Trophoblast cell (in vitro differentiated cells and primary cell): ENCODE data around the gene SULT1E1.
A peak's percentile ranks its signal among the peaks of the same experiment; 100 is the strongest.

Source experiments
- DNase-seq, 2 donors: peaks; one replicate each; pipeline ENCODE4 v3.0.0-alpha.2; 2016
- H2AFZ ChIP-seq: 2 replicates; pipeline ENCODE4 v1.6.1; 2013; ENCODE audit warnings: low read length, moderate library complexity, mild to moderate bottlenecking; ENCODE audit not compliant: insufficient read depth, poor library complexity
- H2AK5ac ChIP-seq: 2 replicates; pipeline ENCODE4 v1.6.1; 2013; ENCODE audit warnings: mild to moderate bottlenecking, low read length
- H2BK120ac ChIP-seq: 2 replicates; pipeline ENCODE4 v1.6.1; 2013; ENCODE audit warnings: low read length, mild to moderate bottlenecking, moderate library complexity; ENCODE audit not compliant: insufficient read depth, poor library complexity
- H2BK12ac ChIP-seq: 2 replicates; pipeline ENCODE4 v1.6.1; 2013; ENCODE audit warnings: mild to moderate bottlenecking, low read length, moderate library complexity
- H2BK5ac ChIP-seq: 2 replicates; pipeline ENCODE4 v1.6.1; 2013; ENCODE audit warnings: low read length, low read depth, moderate library complexity, mild to moderate bottlenecking; ENCODE audit not compliant: poor library complexity
- H3K14ac ChIP-seq: 2 replicates; pipeline ENCODE4 v1.6.1; 2013; ENCODE audit warnings: mild to moderate bottlenecking, low read length
- H3K18ac ChIP-seq: 2 replicates; pipeline ENCODE4 v1.6.1; 2013; ENCODE audit warnings: mild to moderate bottlenecking, low read length
- H3K23ac ChIP-seq: 2 replicates; pipeline ENCODE4 v1.6.1; 2013; ENCODE audit warnings: low read length
- H3K27ac ChIP-seq: 2 replicates; pipeline ENCODE4 v1.5.1; 2013; ENCODE audit warnings: low read depth, mild to moderate bottlenecking, inconsistent platforms, low read length, moderate library complexity
- H3K27me3 ChIP-seq: 2 replicates; pipeline ENCODE4 v1.6.1; 2013; ENCODE audit warnings: inconsistent platforms, mild to moderate bottlenecking, low read length, moderate library complexity; ENCODE audit not compliant: insufficient read depth
- H3K36me3 ChIP-seq, 2 experiments: 1 replicate in 1 of 2; 2 replicates in 1 of 2; pipeline ENCODE4 v1.6.1; 2013; ENCODE audit warnings: low read length in 2 of 2, mild to moderate bottlenecking in 2 of 2, moderate library complexity in 1 of 2; ENCODE audit not compliant: insufficient read depth in 2 of 2, control insufficient read depth in 1 of 2
- H3K4ac ChIP-seq: 2 replicates; pipeline ENCODE4 v1.6.1; 2013; ENCODE audit warnings: low read depth, mild to moderate bottlenecking, low read length, moderate library complexity
- H3K4me1 ChIP-seq, 2 experiments: 1 replicate in 1 of 2; 2 replicates in 1 of 2; pipeline ENCODE4 v1.6.1; 2013; ENCODE audit warnings: low read length in 2 of 2, mild to moderate bottlenecking in 2 of 2, moderate library complexity in 1 of 2; ENCODE audit not compliant: insufficient read depth in 2 of 2, control insufficient read depth in 1 of 2
- H3K4me2 ChIP-seq: 2 replicates; pipeline ENCODE4 v1.6.1; 2013; ENCODE audit warnings: inconsistent platforms, mild to moderate bottlenecking, low read length, moderate library complexity
- H3K4me3 ChIP-seq: 2 replicates; pipeline ENCODE4 v1.5.1; 2013; ENCODE audit warnings: mild to moderate bottlenecking, low read depth, low read length, inconsistent platforms
- H3K79me1 ChIP-seq: one replicate; pipeline ENCODE4 v1.6.1; 2013; ENCODE audit warnings: low read length
- H3K79me2 ChIP-seq: 2 replicates; pipeline ENCODE4 v1.6.1; 2013; ENCODE audit warnings: low read length, mild to moderate bottlenecking; ENCODE audit not compliant: control insufficient read depth, insufficient read depth, poor library complexity
- H3K9ac ChIP-seq: 2 replicates; pipeline ENCODE4 v1.6.1; 2013; ENCODE audit warnings: mild to moderate bottlenecking, low read length
- H3K9me3 ChIP-seq: 2 replicates; pipeline ENCODE4 v1.6.1; 2013; ENCODE audit warnings: low read depth, mild to moderate bottlenecking, control low read depth, inconsistent platforms, low read length; ENCODE audit not compliant: insufficient read depth
- H4K12ac ChIP-seq: 2 replicates; pipeline ENCODE4 v1.6.1; 2013; ENCODE audit warnings: low read depth, mild to moderate bottlenecking, low read length, moderate library complexity
- H4K8ac ChIP-seq: 2 replicates; pipeline ENCODE4 v1.6.1; 2013; ENCODE audit warnings: low read depth, mild to moderate bottlenecking, low read length, moderate library complexity
- H4K91ac ChIP-seq: one replicate; pipeline ENCODE4 v1.6.1; 2013; ENCODE audit warnings: low read depth, mild to moderate bottlenecking, low read length, moderate library complexity
- WGBS: extraction: QIAGEN DNeasy Blood & Tissue Kit; methylation state at CpG from one replicate; pipeline ENCODE4 v1.1.7; 2013; ENCODE audit warnings: missing lambda C conversion rate; ENCODE audit not compliant: insufficient read length, insufficient coverage; ENCODE audit errors: extremely low coverage; 5-methylcytosine and 5-hydroxymethylcytosine counted together

SULT1E1 gene

GRCh38 chr4:69838977-69839376 is 21.0 kb downstream of the SULT1E1 start:
- DNase-seq = no peak
- Histone ChIP-seq H3K27me3 (no peaks in the 10 kb centered on the region), H2AK5ac (no peak overlapping the region), H3K79me1 (no peaks in the 10 kb centered on the region), H3K4me2 (no peak overlapping the region), H3K79me2 (no peaks in the 10 kb centered on the region), H2BK120ac (no peak overlapping the region), H3K23ac (no peak overlapping the region), H3K36me3 (no peaks in the 10 kb centered on the region), H3K9ac (no peak overlapping the region), H2BK12ac (no peak overlapping the region), H3K14ac (no peak overlapping the region), H2BK5ac (no peak overlapping the region), H3K4me1 (no peaks in the 10 kb centered on the region), H3K4ac (no peak overlapping the region), H4K12ac (no peak overlapping the region), H3K9me3 (no peaks in the 10 kb centered on the region), H3K27ac (no peak overlapping the region), H4K8ac (no peak overlapping the region), H3K4me3 (no peak overlapping the region), H3K18ac (no peak overlapping the region), H2AFZ (no peak overlapping the region), H4K91ac (no peak overlapping the region)
- no CpG with 5 or more reads among the region's 2 CpGs for WGBS

GRCh38 chr4:69836287-69836686 is 23.7 kb downstream of the SULT1E1 start:
- H2AFZ ChIP-seq = no peak overlapping the region
- peaks cover 5% of the 10 kb centered on the region for H3K79me1 ChIP-seq
- DNase-seq = peak in 1 of 2 donors; percentile 14
- H3K27ac ChIP-seq = no peak overlapping the region
- no peak overlapping the region for H3K4me3 ChIP-seq
- no peak overlapping the region for H4K8ac ChIP-seq
- no peak overlapping the region for H3K4ac ChIP-seq
- H2BK12ac ChIP-seq = no peak overlapping the region
- no peaks in the 10 kb centered on the region for H3K9me3 ChIP-seq
- no peak overlapping the region for H4K12ac ChIP-seq
- no peak overlapping the region for H3K9ac ChIP-seq
- H2BK5ac ChIP-seq = no peak overlapping the region
- no peaks in the 10 kb centered on the region for H3K27me3 ChIP-seq
- H3K23ac ChIP-seq = no peak overlapping the region
- H2BK120ac ChIP-seq = no peak overlapping the region
- peaks cover 6 to 11% of the 10 kb centered on the region in 2 experiments for H3K4me1 ChIP-seq
- no peaks in the 10 kb centered on the region for H3K36me3 ChIP-seq
- no peak overlapping the region for H2AK5ac ChIP-seq
- no peak overlapping the region for H3K14ac ChIP-seq
- H4K91ac ChIP-seq = no peak overlapping the region
- H3K18ac ChIP-seq = no peak overlapping the region
- no peak overlapping the region for H3K4me2 ChIP-seq
- H3K79me2 ChIP-seq = peaks cover 1% of the 10 kb centered on the region

- Histone ChIP-seq H2BK12ac (no peak overlapping the region), H4K8ac (no peak overlapping the region), H3K4me3 (no peak overlapping the region), H4K91ac (no peak overlapping the region), H3K27me3 (no peaks in the 10 kb centered on the region), H3K27ac (no peak overlapping the region), H2AK5ac (no peak overlapping the region), H4K12ac (no peak overlapping the region), H3K79me1 (peaks cover 8% of the 10 kb centered on the region), H3K9ac (no peak overlapping the region), H3K4me1 (peaks cover 12 to 17% of the 10 kb centered on the region in 2 experiments), H3K9me3 (no peaks in the 10 kb centered on the region), H2AFZ (no peak overlapping the region), H3K79me2 (peaks cover 1% of the 10 kb centered on the region), H3K36me3 (no peaks in the 10 kb centered on the region), H3K18ac (no peak overlapping the region), H3K4me2 (no peak overlapping the region), H2BK120ac (no peak overlapping the region), H3K14ac (no peak overlapping the region), H3K4ac (no peak overlapping the region), H3K23ac (no peak overlapping the region), H2BK5ac (no peak overlapping the region)
- peak in 1 of 2 donors; percentile 62 for DNase-seq
- no CpG with 5 or more reads among the region's 1 CpG for WGBS
These were observed 24.2 kb downstream of the SULT1E1 start for GRCh38 chr4:69835766-69836165.

- H2BK5ac ChIP-seq = no peak overlapping the region
- H3K27ac ChIP-seq = no peak overlapping the region
- no peak overlapping the region for H3K23ac ChIP-seq
- H3K18ac ChIP-seq = no peak overlapping the region
- WGBS = no CpG with 5 or more reads among the region's 1 CpG
- H2AFZ ChIP-seq = no peak overlapping the region
- no peak overlapping the region for H2BK120ac ChIP-seq
- H3K9ac ChIP-seq = no peak overlapping the region
- H3K79me2 ChIP-seq = peaks cover 1% of the 10 kb centered on the region
- peaks cover 15 to 20% of the 10 kb centered on the region in 2 experiments for H3K4me1 ChIP-seq
- peak in 1 of 2 donors; percentile 24 for DNase-seq
- peaks cover 9% of the 10 kb centered on the region for H3K79me1 ChIP-seq
- no peak overlapping the region for H3K4ac ChIP-seq
- no peaks in the 10 kb centered on the region for H3K9me3 ChIP-seq
- H3K4me3 ChIP-seq = no peak overlapping the region
- H3K4me2 ChIP-seq = no peak overlapping the region
- no peaks in the 10 kb centered on the region for H3K27me3 ChIP-seq
- H2BK12ac ChIP-seq = no peak overlapping the region
- no peaks in the 10 kb centered on the region for H3K36me3 ChIP-seq
- H4K12ac ChIP-seq = no peak overlapping the region
- no peak overlapping the region for H4K91ac ChIP-seq
- no peak overlapping the region for H2AK5ac ChIP-seq
- H4K8ac ChIP-seq = no peak overlapping the region
- H3K14ac ChIP-seq = no peak overlapping the region
These were observed 26.7 kb downstream of the SULT1E1 start for GRCh38 chr4:69833251-69833650.
